Fibroblast of skin of scalp (primary cell): ENCODE results near the gene HOXD4.

Experiments used
- DNase-seq: peaks from one replicate; pipeline ENCODE4 v3.0.0-alpha.2; 2013

Gene HOXD4

DNA sequence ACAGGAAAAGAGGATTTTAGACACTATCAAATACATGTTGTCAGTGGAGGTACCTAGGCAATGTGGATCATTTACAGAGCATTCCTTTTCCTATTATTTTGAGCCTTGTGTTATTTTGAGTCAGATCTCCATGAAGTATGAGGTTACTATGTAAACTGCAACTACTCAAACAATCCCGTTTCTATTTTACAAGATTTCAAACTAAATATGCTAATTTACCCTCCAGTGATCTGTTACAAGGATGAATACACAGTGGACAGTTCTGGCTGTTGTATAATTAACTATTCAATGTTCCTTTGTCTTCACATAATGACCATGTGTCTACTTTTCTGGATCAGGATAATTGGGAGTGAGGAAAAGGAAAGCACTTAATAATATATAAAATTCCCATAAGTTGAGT lies 41.7 kb downstream of the HOXD4 start:
- DNase-seq = no peak

DNA sequence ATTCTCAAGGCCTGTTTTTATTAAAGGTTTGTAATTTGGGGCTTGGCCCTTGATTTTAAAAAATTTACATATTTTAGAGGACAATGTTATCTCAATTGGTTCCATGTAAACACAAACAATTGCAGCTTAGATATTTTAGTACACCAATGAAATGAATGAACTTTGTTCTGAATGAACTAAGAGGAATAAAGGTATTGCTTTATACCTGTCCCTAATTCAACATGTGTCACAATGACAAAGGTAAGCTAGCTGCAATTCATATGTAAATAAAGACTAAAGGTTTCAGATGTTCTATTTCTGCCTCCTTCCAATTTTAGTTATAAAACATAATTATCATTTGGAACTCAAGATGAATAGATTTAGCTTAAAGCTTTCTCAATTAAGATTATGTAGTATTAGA lies 48.6 kb downstream of the HOXD4 start:
- DNase-seq = no peak

DNA sequence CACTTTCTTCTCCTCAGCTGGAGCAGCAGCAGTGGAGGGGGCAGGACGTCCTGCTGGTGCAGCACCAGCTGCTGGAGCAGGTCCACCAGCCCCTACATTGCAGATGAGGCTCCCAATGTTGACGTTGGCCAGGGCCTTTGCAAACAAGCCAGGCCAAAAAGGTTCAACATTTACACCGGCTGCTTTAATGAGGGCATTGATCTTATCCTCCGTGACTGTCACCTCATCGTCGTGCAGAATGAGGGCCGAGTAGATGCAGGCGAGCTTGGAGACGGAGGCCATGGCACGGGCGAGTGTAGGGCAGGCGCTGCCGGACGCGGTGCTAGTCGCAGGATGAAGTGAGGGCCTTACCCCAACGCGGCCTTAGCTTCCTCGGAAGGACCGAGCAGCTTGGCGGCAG lies 49.6 kb downstream of the HOXD4 start:
- DNase-seq = no peak

DNA sequence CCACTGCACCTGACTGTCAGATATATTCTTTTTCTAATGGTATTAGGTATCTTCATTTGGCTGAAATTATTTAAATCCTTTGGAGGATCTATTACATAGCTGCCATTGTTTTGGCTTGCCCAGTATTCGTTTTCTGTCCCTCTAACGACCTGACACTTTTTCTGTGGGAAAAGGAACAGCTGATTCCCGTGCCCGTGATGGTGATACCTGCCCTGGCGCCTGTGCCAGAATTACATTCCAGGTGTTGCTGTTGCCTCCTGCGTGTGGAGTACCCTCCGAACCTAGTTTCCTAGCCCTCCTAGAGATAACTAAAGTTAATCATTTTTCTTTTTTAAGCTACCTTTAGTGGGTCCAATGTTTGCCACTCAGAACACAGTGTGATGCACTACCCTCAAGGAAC lies 51.1 kb downstream of the HOXD4 start:
- no peak for DNase-seq
